ENCODE results near the gene KTI12. TPM values are rescaled to one million over a fixed set of nuclear protein-coding genes. Genes with fewer than 3 reads are reported as not detected.
A peak's percentile ranks its signal among the peaks of the same experiment; 100 is the strongest.

The KTI12 gene
- polyA plus RNA-seq, 2 of the 4 experiments (the other 2 are of a cell fraction), result 11.8 to 12.0 TPM

GRCh38 chr1:52055066-52055865 is 21.7 kb upstream of the KTI12 start, which contains the start of gene TXNDC12:
Gene TXNDC12, minus strand, starts transcription at chr1:52055191. Its CDS starts 95 bp downstream, at chr1:52055096.
- 1% methylated on average over 37 of the region's 45 CpGs for WGBS (ENCODE audit: missing lambda C conversion rate)
- Histone ChIP-seq H3K9me3 (no peaks in the 10 kb centered on the region), H3K4me3 (peak within 1 kb of the TSS; percentile 85), H3K4me2 (peak within 1 kb of the TSS; percentile 85), H3K27ac (peak within 1 kb of the TSS; percentile 99 to 100), H3K4me1 (peaks cover 28% of the 10 kb centered on the region)
- peak; percentile 87 to 92 for ATAC-seq
- CTCF ChIA-PET, result interaction anchor here (0.6 kb wide), 1 partner anchor 1167 kb away, joined by 3 read pairs; no protein-coding TSS in a partner anchor
- POLR2A ChIA-PET, result interaction anchor here (1.0 to 3.1 kb wide), 3 partner anchors 14 to 66 kb away, joined by 3 to 13 read pairs (median 3); partner anchors contain the start of gene KTI12
- DNase-seq (ENCODE audit: low read depth in 1 of 2, low spot score in 1 of 2), result peak; percentile 86 to 90
- FAIRE-seq, result no peak
- TF ChIP-seq ZFP36 (IDR thresholded peaks at IDR 0.05; ENCODE audit: borderline replicate concordance, partially characterized antibody) (no peak), HEYL (CRISPR knock-in tag; IDR thresholded peaks at IDR 0.05) (no peak), PBX3 (IDR thresholded peaks at IDR 0.05) (no peak), MYC (IDR thresholded peaks at IDR 0.05; ENCODE audit: borderline replicate concordance, low read length) (no peak), HOXB5 (CRISPR knock-in tag; IDR thresholded peaks at IDR 0.05) (no peak), ESRRA (IDR thresholded peaks at IDR 0.05; ENCODE audit: borderline replicate concordance, low read length) (no peak), MAFK (IDR thresholded peaks at IDR 0.05; ENCODE audit: partially characterized antibody) (no peak), POLR2A (IDR thresholded peaks at IDR 0.05; ENCODE audit: low read length) (peak; percentile 68), FOXS1 (CRISPR knock-in tag; IDR thresholded peaks at IDR 0.05) (no peak), CEBPB (IDR thresholded peaks at IDR 0.05) (peak; percentile 74 to 83), RARB (CRISPR knock-in tag; IDR thresholded peaks at IDR 0.05) (no peak), NPAS2 (CRISPR knock-in tag; IDR thresholded peaks at IDR 0.05; ENCODE audit: borderline replicate concordance) (no peak), HDAC2 (IDR thresholded peaks at IDR 0.05) (no peak), RAD21 (conservative IDR thresholded peaks at IDR 0.05 in 1 of 2, IDR thresholded peaks at IDR 0.05 in 1 of 2) (no peak), MAZ (IDR thresholded peaks at IDR 0.05; ENCODE audit: borderline replicate concordance, low read depth, low read length) (no peak), ZC3H11A (IDR thresholded peaks at IDR 0.05) (no peak), MAX (IDR thresholded peaks at IDR 0.05) (0 out of 2 replicates have a peak, but pooled peaks have one; percentile 18), CHD4 (IDR thresholded peaks at IDR 0.05; ENCODE audit: borderline replicate concordance) (no peak), HES2 (IDR thresholded peaks at IDR 0.05) (0 out of 2 replicates have a peak, but pooled peaks have one; percentile 39), FOSB (CRISPR knock-in tag; IDR thresholded peaks at IDR 0.05) (no peak), PHF8 (IDR thresholded peaks at IDR 0.05; ENCODE audit: borderline replicate concordance, low read depth) (peak; percentile 46; the same call in 1 of the 2 replicates), RCOR1 (IDR thresholded peaks at IDR 0.05; ENCODE audit: low read depth, low read length) (no peak), HMGXB4 (CRISPR knock-in tag; IDR thresholded peaks at IDR 0.05; ENCODE audit: borderline replicate concordance) (no peak), REST (IDR thresholded peaks at IDR 0.05) (peak; percentile 19; the same call in 1 of the 2 replicates), NFE2L2 (conservative IDR thresholded peaks at IDR 0.05; ENCODE audit: low read length) (no peak), HOXA7 (CRISPR knock-in tag; IDR thresholded peaks at IDR 0.05) (no peak), ZSCAN20 (CRISPR knock-in tag; IDR thresholded peaks at IDR 0.05) (no peak), POLR2AphosphoS2 (conservative IDR thresholded peaks at IDR 0.05; ENCODE audit: low read length) (no peak)
- TF ChIP-seq, protein P1, sequence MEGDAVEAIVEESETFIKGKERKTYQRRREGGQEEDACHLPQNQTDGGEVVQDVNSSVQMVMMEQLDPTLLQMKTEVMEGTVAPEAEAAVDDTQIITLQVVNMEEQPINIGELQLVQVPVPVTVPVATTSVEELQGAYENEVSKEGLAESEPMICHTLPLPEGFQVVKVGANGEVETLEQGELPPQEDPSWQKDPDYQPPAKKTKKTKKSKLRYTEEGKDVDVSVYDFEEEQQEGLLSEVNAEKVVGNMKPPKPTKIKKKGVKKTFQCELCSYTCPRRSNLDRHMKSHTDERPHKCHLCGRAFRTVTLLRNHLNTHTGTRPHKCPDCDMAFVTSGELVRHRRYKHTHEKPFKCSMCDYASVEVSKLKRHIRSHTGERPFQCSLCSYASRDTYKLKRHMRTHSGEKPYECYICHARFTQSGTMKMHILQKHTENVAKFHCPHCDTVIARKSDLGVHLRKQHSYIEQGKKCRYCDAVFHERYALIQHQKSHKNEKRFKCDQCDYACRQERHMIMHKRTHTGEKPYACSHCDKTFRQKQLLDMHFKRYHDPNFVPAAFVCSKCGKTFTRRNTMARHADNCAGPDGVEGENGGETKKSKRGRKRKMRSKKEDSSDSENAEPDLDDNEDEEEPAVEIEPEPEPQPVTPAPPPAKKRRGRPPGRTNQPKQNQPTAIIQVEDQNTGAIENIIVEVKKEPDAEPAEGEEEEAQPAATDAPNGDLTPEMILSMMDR (IDR thresholded peaks at IDR 0.05), result no peak
- TF ChIP-seq, protein P2, sequence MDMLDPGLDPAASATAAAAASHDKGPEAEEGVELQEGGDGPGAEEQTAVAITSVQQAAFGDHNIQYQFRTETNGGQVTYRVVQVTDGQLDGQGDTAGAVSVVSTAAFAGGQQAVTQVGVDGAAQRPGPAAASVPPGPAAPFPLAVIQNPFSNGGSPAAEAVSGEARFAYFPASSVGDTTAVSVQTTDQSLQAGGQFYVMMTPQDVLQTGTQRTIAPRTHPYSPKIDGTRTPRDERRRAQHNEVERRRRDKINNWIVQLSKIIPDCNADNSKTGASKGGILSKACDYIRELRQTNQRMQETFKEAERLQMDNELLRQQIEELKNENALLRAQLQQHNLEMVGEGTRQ (IDR thresholded peaks at IDR 0.05), result no peak

Data from A549 (cell line).